ENCODE data around the gene MICU1.

DNA sequence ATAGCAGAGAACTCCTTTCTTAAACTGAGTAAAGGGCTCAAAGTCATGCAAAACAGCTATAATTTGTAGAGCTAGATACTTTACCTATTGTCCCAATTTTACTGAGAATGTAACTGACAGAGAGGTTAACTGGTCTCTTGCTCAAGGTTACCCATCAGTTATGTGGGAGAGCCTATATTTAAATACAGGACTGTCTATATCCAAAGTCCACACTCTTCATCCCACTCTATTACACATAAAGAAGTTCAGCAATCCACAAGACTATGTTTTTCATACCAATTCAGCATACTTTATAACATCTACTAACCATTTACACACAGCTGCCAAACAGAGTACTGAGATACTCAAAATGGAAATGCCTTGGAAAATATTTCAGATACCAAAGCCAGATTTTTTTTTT, 100.2 kb downstream of the MICU1 start:
- TF ChIP-seq, protein P1, sequence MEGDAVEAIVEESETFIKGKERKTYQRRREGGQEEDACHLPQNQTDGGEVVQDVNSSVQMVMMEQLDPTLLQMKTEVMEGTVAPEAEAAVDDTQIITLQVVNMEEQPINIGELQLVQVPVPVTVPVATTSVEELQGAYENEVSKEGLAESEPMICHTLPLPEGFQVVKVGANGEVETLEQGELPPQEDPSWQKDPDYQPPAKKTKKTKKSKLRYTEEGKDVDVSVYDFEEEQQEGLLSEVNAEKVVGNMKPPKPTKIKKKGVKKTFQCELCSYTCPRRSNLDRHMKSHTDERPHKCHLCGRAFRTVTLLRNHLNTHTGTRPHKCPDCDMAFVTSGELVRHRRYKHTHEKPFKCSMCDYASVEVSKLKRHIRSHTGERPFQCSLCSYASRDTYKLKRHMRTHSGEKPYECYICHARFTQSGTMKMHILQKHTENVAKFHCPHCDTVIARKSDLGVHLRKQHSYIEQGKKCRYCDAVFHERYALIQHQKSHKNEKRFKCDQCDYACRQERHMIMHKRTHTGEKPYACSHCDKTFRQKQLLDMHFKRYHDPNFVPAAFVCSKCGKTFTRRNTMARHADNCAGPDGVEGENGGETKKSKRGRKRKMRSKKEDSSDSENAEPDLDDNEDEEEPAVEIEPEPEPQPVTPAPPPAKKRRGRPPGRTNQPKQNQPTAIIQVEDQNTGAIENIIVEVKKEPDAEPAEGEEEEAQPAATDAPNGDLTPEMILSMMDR (optimal IDR thresholded peaks at IDR 0.05 in 1 of 3, IDR thresholded peaks at IDR 0.05 in 1 of 3, conservative IDR thresholded peaks at IDR 0.05 in 1 of 3; ENCODE audit: extremely low read depth in 1 of 3, insufficient read depth in 2 of 3, low read length in 3 of 3), result no peak
- TF ChIP-seq EZH2 (IDR thresholded peaks at IDR 0.05; ENCODE audit: low read length), result no peak

All from keratinocyte (primary cell).